HG03565 (cell line): Measurements from ENCODE around the gene ELAPOR2.
"Not testable (repeated sequence)": the region's sequence is repeated elsewhere in the genome, so short reads cannot be mapped to it uniquely, and the experiment has no call there.

Experiments
- ATAC-seq: cut with Tn5 transposase; IDR thresholded peaks from one replicate; pipeline ENCODE4 v1.9.1; 2021; ENCODE audit warnings: mild to moderate bottlenecking, moderate library complexity; ENCODE audit not compliant: unreplicated experiment

ELAPOR2 gene

DNA sequence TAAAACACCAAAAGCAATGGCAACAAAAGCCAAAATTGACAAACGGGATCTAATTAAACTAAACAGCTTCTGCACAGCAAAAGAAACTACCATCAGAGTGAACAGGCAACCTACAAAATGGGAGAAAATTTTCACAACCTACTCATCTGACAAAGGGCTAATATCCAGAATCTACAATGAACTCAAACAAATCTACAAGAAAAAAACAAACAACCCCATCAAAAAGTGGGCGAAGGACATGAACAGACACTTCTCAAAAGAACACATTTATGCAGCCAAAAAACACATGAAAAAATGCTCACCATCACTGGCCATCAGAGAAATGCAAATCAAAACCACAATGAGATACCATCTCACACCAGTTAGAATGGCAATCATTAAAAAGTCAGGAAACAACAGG is 14.7 kb downstream of the ELAPOR2 start:
- ATAC-seq = not testable (repeated sequence)

DNA sequence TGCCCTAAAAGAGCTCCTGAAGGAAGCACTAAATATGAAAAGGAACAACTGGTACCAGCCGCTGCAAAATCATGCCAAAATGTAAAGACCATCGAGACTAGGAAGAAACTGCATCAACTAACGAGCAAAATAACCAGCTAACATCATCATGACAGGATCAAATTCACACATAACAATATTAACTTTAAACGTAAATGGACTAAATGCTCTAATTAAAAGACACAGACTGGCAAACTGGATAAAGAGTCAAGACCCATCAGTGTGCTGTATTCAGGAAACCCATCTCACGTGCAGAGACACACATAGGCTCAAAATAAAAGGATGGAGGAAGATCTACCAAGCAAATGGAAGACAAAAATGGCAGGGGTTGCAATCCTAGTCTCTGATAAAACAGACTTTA is 17.9 kb downstream of the ELAPOR2 start:
- ATAC-seq = not testable (repeated sequence)

GRCh38 chr7:87039691-87040299 is 19.7 kb downstream of the ELAPOR2 start:
- ATAC-seq = not testable (repeated sequence)

DNA sequence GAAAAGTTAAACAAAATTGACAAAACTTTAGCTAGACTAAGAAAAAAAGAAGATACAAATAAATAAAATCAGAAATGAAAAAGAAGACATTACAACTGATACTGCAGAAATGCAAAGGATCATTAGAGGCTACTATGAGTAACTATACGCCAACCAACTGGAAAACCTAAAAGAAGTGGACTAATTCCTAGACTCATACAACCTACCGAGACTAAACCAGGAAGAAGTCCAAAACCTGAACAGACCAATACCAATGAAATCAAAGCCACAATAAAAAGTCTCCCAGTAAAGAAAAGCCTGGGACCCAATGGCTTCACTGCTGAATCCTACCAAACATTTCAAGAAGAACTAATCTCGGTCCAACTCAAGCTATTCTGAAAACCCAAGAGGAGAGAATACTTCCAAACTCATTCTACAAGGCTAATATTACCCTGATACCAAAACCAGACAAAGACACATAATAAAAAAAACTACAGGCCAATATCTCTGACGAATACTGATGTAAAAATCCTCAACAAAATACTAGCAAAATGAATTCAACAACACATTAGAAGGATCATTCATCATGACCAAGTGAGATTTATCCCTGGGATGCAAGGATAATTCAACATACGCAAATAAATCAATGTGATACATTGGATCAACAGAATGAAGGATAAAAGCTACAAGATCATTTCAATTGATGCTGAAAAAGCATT is 20.3 kb downstream of the ELAPOR2 start:
- ATAC-seq = no peak

- no peak for ATAC-seq
Measured at GRCh38 chr7:87036985-87037384, 22.5 kb downstream of the ELAPOR2 start.

GRCh38 chr7:87032604-87033339 is 26.7 kb downstream of the ELAPOR2 start:
- ATAC-seq = no peak

- no peak for ATAC-seq
Measured at GRCh38 chr7:87029078-87029477, 30.4 kb downstream of the ELAPOR2 start.

DNA sequence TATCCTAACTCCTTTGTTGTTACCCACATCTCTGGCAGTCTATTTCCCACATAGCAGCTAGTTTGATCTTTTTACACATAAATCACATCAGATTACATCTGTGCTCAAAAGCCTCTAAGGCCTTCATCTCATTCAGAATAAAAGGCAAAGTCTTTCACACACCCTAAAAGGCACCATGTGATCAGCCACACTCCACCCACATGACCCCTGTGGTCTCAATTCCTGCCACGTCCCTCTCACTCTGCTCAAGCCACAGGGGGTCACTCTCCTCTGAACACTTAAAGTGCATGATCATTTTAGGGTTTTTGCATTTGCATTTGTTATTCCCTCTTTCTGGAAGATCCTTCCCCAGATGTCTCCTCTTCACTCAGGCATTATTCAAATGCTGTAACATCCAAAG is 30.8 kb downstream of the ELAPOR2 start:
- no peak for ATAC-seq

DNA sequence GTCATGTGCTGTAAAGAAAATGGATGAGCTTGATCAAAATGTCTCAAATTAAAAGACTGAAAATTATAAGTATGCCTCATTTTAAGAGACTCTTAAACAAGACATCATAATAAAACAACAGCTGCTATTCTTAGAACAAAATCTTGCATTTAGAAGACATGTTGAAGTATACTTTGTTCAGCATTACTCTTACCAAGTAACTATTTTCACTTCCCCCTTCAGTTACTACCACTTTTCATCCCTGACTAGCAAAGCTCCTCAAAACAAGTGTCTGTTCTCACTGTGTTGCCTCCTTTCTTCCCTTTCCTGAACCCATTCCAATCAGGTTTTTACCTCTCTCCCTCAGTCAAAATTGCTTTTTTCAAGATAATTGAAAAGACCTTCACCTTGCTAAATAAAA is 31.6 kb downstream of the ELAPOR2 start:
- ATAC-seq = peak; percentile 92

GRCh38 chr7:87021285-87021684 is 38.2 kb downstream of the ELAPOR2 start:
- no peak for ATAC-seq

DNA sequence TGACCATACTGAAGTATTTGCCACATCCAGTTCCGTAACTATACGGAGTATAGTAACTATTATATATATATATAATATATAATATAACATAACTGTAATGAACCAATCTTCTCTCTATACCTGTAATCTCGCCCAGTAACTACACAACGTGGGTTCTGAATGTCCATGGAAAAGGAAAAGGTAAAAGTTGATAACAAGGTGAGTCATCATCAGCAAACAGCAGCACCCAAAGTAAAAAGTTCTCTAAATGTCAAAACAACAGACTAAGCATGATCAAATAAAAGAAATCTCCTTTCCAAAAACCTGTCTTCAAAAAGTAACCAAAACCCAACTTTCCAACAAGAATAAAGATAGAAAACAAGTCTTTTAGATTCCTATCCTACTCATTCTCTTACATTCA is 42.8 kb downstream of the ELAPOR2 start:
- no peak for ATAC-seq

- ATAC-seq = no peak
Measured at GRCh38 chr7:87013840-87014190, 45.6 kb downstream of the ELAPOR2 start.

DNA sequence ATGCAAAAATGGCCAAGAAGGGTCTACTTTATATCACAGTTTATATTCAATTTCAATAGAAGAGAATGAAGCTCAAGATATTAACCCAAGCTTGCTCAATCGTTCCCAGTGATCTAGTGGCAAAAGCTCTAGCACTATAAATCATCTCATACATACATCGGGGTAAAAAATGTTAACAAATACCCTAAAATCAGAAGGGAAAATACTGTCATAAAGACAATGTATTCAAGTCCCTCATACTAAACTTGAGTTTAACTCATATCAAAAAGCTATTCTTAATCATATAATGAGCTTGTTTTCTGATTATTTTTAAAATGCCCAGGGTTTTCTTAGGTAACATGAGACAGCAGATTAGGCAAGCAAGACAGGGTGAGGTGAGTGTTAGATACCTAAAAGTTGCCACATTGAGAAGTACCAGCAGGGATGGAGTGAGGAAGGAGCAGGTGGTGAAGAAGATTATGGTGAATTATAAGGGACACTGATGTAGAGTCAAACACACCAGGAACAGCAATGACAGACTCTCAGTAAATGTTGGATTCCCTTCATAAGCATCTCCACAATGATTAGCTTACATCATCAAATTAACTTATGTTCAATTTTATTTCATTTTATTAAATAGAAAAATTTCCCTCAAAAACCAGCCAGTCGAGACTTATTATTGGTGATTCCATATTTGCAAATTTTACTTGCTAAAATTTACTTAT is 46.2 kb downstream of the ELAPOR2 start:
- no peak for ATAC-seq
